IPS-18c (cell line): ENCODE data around the gene NSRP1.
A peak's percentile ranks its signal among the peaks of the same experiment; 100 is the strongest.
"Not testable (repeated sequence)": the region's sequence is repeated elsewhere in the genome, so short reads cannot be mapped to it uniquely, and the experiment has no call there.

Experiments
- H3K4me3 ChIP-seq: 2 replicates; pipeline ENCODE4 v1.7.0; 2013; ENCODE audit warnings: low read depth, mild to moderate bottlenecking, low read length, moderate library complexity; ENCODE audit not compliant: insufficient read depth
- H3K9me3 ChIP-seq: one replicate; pipeline ENCODE4 v1.6.1; 2013; ENCODE audit warnings: mild to moderate bottlenecking, low read length, moderate library complexity; ENCODE audit not compliant: control insufficient read depth, insufficient read depth

The NSRP1 gene, protein sequence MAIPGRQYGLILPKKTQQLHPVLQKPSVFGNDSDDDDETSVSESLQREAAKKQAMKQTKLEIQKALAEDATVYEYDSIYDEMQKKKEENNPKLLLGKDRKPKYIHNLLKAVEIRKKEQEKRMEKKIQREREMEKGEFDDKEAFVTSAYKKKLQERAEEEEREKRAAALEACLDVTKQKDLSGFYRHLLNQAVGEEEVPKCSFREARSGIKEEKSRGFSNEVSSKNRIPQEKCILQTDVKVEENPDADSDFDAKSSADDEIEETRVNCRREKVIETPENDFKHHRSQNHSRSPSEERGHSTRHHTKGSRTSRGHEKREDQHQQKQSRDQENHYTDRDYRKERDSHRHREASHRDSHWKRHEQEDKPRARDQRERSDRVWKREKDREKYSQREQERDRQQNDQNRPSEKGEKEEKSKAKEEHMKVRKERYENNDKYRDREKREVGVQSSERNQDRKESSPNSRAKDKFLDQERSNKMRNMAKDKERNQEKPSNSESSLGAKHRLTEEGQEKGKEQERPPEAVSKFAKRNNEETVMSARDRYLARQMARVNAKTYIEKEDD

GRCh38 chr17:30116661-30117551 is at the start of gene NSRP1:
TSS of gene NSRP1 (plus strand) at chr17:30116816. CDS start at chr17:30116844, 28 bp downstream.
- peak within 1 kb of the TSS; percentile 91 for H3K4me3 ChIP-seq
- no peaks in the 10 kb centered on the region for H3K9me3 ChIP-seq

- no peak overlapping the region for H3K4me3 ChIP-seq
- no peaks in the 10 kb centered on the region for H3K9me3 ChIP-seq
Measured at GRCh38 chr17:30068465-30068864, 48.2 kb upstream of the NSRP1 start.

DNA sequence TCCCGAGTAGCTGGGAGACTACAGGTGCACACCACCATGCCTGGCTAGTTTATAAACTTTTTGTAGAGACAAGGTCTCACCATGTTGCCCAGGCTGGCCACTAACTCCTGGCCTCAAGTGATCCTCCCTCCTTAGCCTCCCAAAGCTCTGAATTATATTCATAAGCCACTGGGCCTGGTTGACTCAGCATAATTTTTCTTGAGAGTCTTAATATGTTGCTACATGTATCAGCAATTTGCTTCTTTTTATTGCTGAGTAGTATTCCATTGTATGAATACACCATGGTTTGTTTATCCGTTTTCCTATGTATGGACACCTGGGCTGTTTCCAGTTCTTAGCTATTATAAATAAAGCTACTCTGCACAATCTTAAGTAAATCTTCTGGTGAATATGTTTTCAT is 42.4 kb upstream of the NSRP1 start:
- Histone ChIP-seq H3K4me3 (no peak overlapping the region), H3K9me3 (no peaks in the 10 kb centered on the region)

GRCh38 chr17:30074730-30075129 is 41.9 kb upstream of the NSRP1 start:
- Histone ChIP-seq H3K4me3 (no peak overlapping the region), H3K9me3 (no peaks in the 10 kb centered on the region)

GRCh38 chr17:30082773-30083172 is 33.8 kb upstream of the NSRP1 start:
- no peak overlapping the region for H3K4me3 ChIP-seq
- no peaks in the 10 kb centered on the region for H3K9me3 ChIP-seq

GRCh38 chr17:30084788-30085187 is 31.8 kb upstream of the NSRP1 start:
- Histone ChIP-seq H3K4me3 (no peak overlapping the region), H3K9me3 (no peaks in the 10 kb centered on the region)

DNA sequence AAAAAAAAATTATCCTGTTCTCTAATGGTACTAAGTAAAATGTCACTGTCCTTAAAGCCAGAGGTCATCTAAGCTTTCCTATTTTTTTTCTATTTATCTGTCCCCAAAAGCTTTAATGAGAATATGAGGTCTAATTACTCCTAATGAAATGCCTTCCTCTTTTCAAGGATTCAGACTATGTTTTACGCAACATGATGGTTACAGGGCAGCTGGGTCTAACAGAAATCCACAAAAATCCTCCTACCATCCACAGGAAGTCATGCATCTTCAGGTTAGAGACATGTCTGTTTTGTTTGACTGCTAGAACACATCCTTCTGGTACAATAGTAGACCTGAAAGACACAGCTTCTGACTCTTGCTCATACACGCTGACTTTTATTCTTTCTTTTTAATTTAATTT is 29.7 kb upstream of the NSRP1 start:
- Histone ChIP-seq H3K4me3 (no peak overlapping the region), H3K9me3 (no peaks in the 10 kb centered on the region)

- not testable (repeated sequence) for H3K9me3 ChIP-seq, H3K4me3 ChIP-seq
Measured at GRCh38 chr17:30087431-30087830, 29.2 kb upstream of the NSRP1 start.

DNA sequence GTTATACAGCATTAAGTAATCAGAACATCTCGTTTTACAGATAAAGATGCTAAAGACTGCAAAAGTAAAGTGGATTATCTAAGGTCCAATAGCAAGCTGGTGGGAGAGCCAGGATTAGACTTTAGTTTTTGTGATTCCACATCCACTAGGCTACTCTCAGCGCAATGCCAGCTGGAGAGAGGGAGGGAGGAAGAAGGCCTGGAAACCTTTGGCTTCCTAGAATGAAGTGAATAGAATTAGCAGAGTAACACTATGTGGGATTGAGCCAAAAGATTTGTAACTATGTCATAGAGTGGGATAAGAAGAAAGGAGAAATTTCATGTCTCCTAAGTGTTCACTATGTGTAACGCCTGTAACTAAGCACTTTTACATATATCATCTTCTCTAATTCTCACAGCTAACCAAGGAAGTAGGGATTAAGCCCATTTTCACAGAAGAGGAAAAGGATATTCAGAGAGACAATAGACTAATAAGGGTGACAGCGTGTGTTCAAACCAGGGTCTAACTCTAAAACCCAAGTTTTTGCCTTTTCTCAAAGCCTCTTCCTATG is 25.4 kb upstream of the NSRP1 start:
- Histone ChIP-seq H3K4me3 (no peak overlapping the region), H3K9me3 (no peaks in the 10 kb centered on the region)

DNA sequence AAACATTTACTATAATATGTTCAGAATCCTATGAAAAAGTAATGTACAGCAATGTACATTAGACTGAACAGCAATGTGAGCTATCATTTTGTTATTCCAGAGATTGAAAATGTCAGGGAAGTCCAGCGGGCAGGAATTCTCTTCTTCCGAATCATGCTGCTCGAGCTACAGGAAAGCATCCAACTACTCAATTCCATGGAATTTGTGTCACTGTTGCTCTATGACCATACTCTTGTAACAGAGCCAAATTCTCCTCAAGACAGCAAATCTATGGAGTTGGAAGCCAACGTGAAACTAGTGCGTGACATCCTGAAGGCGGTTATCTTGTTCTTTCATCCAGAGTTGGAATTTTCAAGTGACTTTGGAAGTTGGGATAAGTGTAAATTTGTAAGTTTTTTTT is 24.8 kb upstream of the NSRP1 start:
- no peak overlapping the region for H3K4me3 ChIP-seq
- no peaks in the 10 kb centered on the region for H3K9me3 ChIP-seq

DNA sequence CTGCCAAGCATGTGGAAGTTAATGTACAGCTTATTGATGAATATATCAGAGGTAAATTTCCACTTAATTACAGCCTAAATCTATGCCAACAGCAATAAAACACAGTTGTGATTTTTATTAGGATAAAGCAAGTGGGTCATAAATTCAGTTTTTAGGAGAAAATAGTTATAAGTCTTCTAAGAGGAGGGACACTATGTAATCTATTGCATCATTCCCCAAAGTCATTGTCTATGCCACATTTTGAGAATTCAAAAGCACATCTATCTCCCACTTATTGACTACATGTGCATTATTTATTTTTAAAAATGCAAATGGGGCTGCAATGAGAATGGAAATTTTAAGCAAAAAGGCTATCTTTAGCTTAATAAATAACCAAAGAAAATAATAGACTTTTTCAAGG is 23.7 kb upstream of the NSRP1 start:
- no peak overlapping the region for H3K4me3 ChIP-seq
- no peaks in the 10 kb centered on the region for H3K9me3 ChIP-seq

- Histone ChIP-seq H3K4me3 (no peak overlapping the region), H3K9me3 (no peaks in the 10 kb centered on the region)
Measured at GRCh38 chr17:30093463-30094147, 23.0 kb upstream of the NSRP1 start.

- Histone ChIP-seq H3K9me3 (no peaks in the 10 kb centered on the region), H3K4me3 (no peak overlapping the region)
Measured at GRCh38 chr17:30095507-30096244, 20.9 kb upstream of the NSRP1 start.

DNA sequence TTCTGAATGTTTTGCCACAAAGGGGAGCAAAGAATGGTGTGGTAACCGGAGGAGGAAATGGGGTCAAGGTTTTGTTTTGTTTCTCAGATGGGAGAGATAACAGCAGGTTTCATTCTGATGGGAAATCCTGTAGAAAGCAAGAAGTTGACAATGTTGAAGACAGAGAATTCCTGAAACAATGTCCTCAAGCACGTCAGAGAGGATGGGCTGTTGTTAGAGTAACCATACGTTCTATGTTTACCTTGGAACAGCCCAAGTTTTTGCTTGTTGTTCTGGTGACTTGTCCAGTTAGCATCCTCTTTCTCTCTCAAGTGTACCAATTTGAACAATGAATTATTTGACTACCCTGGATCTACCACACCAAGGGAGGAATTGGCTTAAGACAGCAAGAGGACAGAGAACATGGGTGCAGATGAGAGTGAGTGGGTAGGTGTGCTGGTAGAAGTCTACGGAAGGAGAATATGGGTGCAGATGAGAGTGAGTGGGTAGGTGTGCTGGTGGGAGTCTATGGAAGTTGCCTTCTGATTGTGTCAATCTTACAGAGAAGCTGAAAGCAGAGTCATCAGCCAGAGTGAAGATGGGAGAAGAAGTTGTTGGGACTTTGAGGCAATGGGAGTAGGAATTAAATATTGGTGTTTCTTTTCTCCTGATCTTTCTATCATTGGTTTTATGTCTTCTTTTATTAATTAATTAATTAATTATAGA is 14.8 kb upstream of the NSRP1 start:
- no peaks in the 10 kb centered on the region for H3K9me3 ChIP-seq
- no peak overlapping the region for H3K4me3 ChIP-seq

DNA sequence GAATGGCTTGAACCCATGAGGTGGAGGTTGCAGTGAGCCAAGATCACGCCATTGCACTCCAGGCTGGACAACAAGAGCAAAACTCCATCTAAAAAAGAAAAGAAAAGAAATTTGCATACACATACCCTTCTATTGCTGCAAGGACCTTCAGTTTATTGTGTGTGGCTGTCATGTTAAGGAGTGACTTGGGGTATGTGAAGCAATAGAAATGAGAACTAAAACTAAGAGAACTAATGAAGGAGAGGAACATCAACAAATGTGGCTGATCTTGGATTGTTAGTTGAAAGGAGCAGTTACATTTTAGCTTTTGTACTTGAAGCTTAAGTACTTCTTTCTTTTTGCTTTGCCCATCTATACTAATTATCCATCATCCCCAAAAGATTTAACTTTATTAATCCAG is 12.7 kb upstream of the NSRP1 start:
- no peak overlapping the region for H3K4me3 ChIP-seq
- H3K9me3 ChIP-seq = no peaks in the 10 kb centered on the region
